Loucy (cell line): ENCODE results near the gene PPOX.

Source experiments
- H2AFZ ChIP-seq: fragments of 200-600 bp; sonication (generic); 2 replicates; pipeline ENCODE4 v1.6.0; 2016; ENCODE audit warnings: antibody characterized with exemption, mild to moderate bottlenecking, low read length, moderate library complexity
- H3F3A ChIP-seq: fragments of 200-600 bp; 2 replicates; pipeline ENCODE4 v1.6.0; 2016; ENCODE audit warnings: antibody characterized with exemption, low read depth, mild to moderate bottlenecking
- H3K27me3 ChIP-seq: fragments of 200-600 bp; sonication (generic); 2 replicates; pipeline ENCODE4 v1.6.1; 2014; ENCODE audit warnings: low read length, mild to moderate bottlenecking; ENCODE audit not compliant: insufficient read depth, poor library complexity, severe bottlenecking
- H3K36me3 ChIP-seq: fragments of 200-600 bp; sonication (generic); 2 replicates; pipeline ENCODE4 v1.6.1; 2016; ENCODE audit warnings: low read length; ENCODE audit not compliant: insufficient read depth
- H3K4me1 ChIP-seq: fragments of 200-600 bp; sonication (generic); 2 replicates; pipeline ENCODE4 v1.5.1; 2014; ENCODE audit warnings: low read length, mild to moderate bottlenecking; ENCODE audit not compliant: insufficient read depth, poor library complexity, severe bottlenecking
- H3K4me2 ChIP-seq: fragments of 200-600 bp; sonication (generic); 2 replicates; pipeline ENCODE4 v1.6.0; 2014; ENCODE audit warnings: antibody characterized with exemption, low read length, low read depth, mild to moderate bottlenecking; ENCODE audit not compliant: poor library complexity, severe bottlenecking
- H3K4me3 ChIP-seq: fragments of 200-600 bp; sonication (generic); 2 replicates; pipeline ENCODE4 v1.5.1; 2014; ENCODE audit warnings: low read length, mild to moderate bottlenecking, mixed read lengths; ENCODE audit not compliant: poor library complexity, severe bottlenecking
- H3K79me2 ChIP-seq: fragments of 200-600 bp; sonication (generic); 2 replicates; pipeline ENCODE4 v1.6.1; 2014; ENCODE audit warnings: low read length; ENCODE audit not compliant: insufficient read depth
- H3K9ac ChIP-seq: fragments of 200-600 bp; sonication (generic); 2 replicates; pipeline ENCODE4 v1.6.0; 2014; ENCODE audit warnings: mild to moderate bottlenecking, low read depth, low read length, moderate library complexity; ENCODE audit not compliant: poor library complexity, severe bottlenecking
- H3K9me2 ChIP-seq: fragments of 200-600 bp; sonication (generic); replicated peaks from 2 replicates; pipeline ENCODE4 v1.6.1; 2016; ENCODE audit warnings: low read depth, low read length, mixed read lengths
- H3K9me3 ChIP-seq: fragments of 200-600 bp; sonication (generic); 2 replicates; pipeline ENCODE4 v1.6.1; 2014; ENCODE audit warnings: mild to moderate bottlenecking, antibody characterized with exemption, low read length, low read depth; ENCODE audit not compliant: insufficient read depth
- H4K20me1 ChIP-seq: fragments of 200-600 bp; sonication (generic); 2 replicates; pipeline ENCODE4 v1.6.0; 2014; ENCODE audit warnings: antibody characterized with exemption, low read length, mild to moderate bottlenecking; ENCODE audit not compliant: insufficient read depth, poor library complexity, severe bottlenecking
- CTCF ChIP-seq: fragments of 200-600 bp; sonication (generic); conservative IDR thresholded peaks from 2 replicates; pipeline ENCODE4 v1.5.1; 2014; ENCODE audit warnings: mild to moderate bottlenecking, antibody characterized with exemption, low read length
- EZH2phosphoT487 ChIP-seq: fragments of 200-600 bp; IDR thresholded peaks from 2 replicates; pipeline ENCODE4 v1.6.1; 2018; ENCODE audit warnings: antibody characterized with exemption, mild to moderate bottlenecking, moderate library complexity, borderline replicate concordance

Gene PPOX

GRCh38 chr1:161189036-161189435, 22.8 kb downstream of the PPOX start:
- no peaks in the 10 kb centered on the region for H3K9me2 ChIP-seq
- H3F3A ChIP-seq: 0 out of 2 replicates have a peak, but pooled peaks cover 5% of the 10 kb centered on the region
- H3K9ac ChIP-seq: no peak overlapping the region
- H4K20me1 ChIP-seq: no peaks in the 10 kb centered on the region
- no peak overlapping the region for H3K4me2 ChIP-seq
- TF ChIP-seq CTCF (no peak), EZH2phosphoT487 (no peak)
- H3K27me3 ChIP-seq: no peaks in the 10 kb centered on the region
- H3K4me1 ChIP-seq: peaks cover 23% of the 10 kb centered on the region
- no peaks in the 10 kb centered on the region for H3K9me3 ChIP-seq
- no peaks in the 10 kb centered on the region for H3K79me2 ChIP-seq
- H2AFZ ChIP-seq: no peak overlapping the region
- no peaks in the 10 kb centered on the region for H3K36me3 ChIP-seq
- no peak overlapping the region for H3K4me3 ChIP-seq

- no peaks in the 10 kb centered on the region for H3K9me3 ChIP-seq
- no peaks in the 10 kb centered on the region for H3F3A ChIP-seq
- H4K20me1 ChIP-seq: no peaks in the 10 kb centered on the region
- no peak overlapping the region for H2AFZ ChIP-seq
- no peak overlapping the region for H3K9ac ChIP-seq
- H3K4me1 ChIP-seq: peaks cover 11% of the 10 kb centered on the region
- no peak overlapping the region for H3K4me2 ChIP-seq
- no peaks in the 10 kb centered on the region for H3K36me3 ChIP-seq
- H3K79me2 ChIP-seq: no peaks in the 10 kb centered on the region
- no peaks in the 10 kb centered on the region for H3K27me3 ChIP-seq
- no peaks in the 10 kb centered on the region for H3K9me2 ChIP-seq
- no peak overlapping the region for H3K4me3 ChIP-seq
- no peak for TF ChIP-seq EZH2phosphoT487
- no peak for TF ChIP-seq CTCF
These were observed 24.8 kb downstream of the PPOX start for GRCh38 chr1:161190962-161191521.

- Histone ChIP-seq H4K20me1 (no peaks in the 10 kb centered on the region), H2AFZ (0 out of 2 replicates have a peak overlapping the region, but pooled peaks have one; percentile 36), H3F3A (no peaks in the 10 kb centered on the region), H3K9me2 (no peaks in the 10 kb centered on the region), H3K36me3 (no peaks in the 10 kb centered on the region), H3K9ac (peak overlapping the region; percentile 23), H3K27me3 (no peaks in the 10 kb centered on the region), H3K4me1 (peaks cover 1% of the 10 kb centered on the region), H3K9me3 (no peaks in the 10 kb centered on the region), H3K4me3 (no peak overlapping the region), H3K4me2 (no peak overlapping the region), H3K79me2 (no peaks in the 10 kb centered on the region)
- TF ChIP-seq EZH2phosphoT487 (no peak), CTCF (no peak)
These were observed 25.7 kb downstream of the PPOX start for GRCh38 chr1:161191971-161192370.
